Posterior vena cava (tissue), 2 donors: Measurements from ENCODE around the gene LRRC37A. TPM values are rescaled to one million over a fixed set of nuclear protein-coding genes. Genes with fewer than 3 reads are reported as not detected.
"Not testable (repeated sequence)": the region's sequence is repeated elsewhere in the genome, so short reads cannot be mapped to it uniquely, and the experiment has no call there.

Source experiments
- DNase-seq: peaks from one replicate; pipeline ENCODE4 v3.0.0-alpha.2; 2020; ENCODE audit warnings: low spot score
- intact Hi-C, 2 donors: fragments of 100-400 bp; cut with DNase I; formaldehyde crosslinking; loops; one replicate each; pipeline versions ENCODE4 v1.14.1 to v1.14.2; 2022 to 2023
- total RNA-seq, 2 donors: library from RNA; stranded (reverse); fragmentation: NEBNext Ultra II Directional; extraction: Animal tissue kit (Norgen Biotek cat#: 25700); gene quantifications; one replicate each; pipeline ENCODE4 v1.2.1, GENCODE V29; 2021
- donor health status: DM: yes; HTN: yes; CAD: no.
- donor health status: DM: yes; HTN: yes; CAD: no.

Gene LRRC37A
- total RNA-seq, 2 donors from 2014 or later: 1.7 to 5.4 TPM

GRCh38 chr17:46284467-46284866 lies 10.5 kb upstream of the LRRC37A start:
- not testable (repeated sequence) for DNase-seq
- intact Hi-C loops: loop anchor here in 1 of 2 donors (10.0 kb wide), 1 partner anchor 70 kb away; no protein-coding TSS in a partner anchor

DNA sequence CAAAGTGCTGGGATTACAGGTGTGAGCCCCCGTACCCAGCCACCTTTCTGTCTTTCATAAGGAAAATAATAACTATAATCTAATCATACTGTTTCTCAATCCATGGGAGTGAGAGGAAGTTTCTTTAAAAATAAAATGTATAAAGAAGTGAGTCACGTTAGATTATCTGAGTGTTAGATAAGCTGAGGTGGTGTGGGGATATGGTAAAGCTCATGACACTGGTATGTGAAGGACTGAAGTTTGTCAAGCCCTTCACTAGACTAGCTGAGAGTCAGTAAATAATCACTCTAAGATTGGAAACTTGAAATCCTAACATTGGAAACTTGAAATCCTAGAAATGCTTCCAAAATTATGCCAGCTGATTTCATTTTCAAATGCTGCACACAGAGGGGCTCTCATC lies 9.4 kb upstream of the LRRC37A start:
- intact Hi-C loops: loop anchor here in 1 of 2 donors (10.0 kb wide), 1 partner anchor 71 kb away; no protein-coding TSS in a partner anchor
- not testable (repeated sequence) for DNase-seq

GRCh38 chr17:46286764-46287221 lies 8.1 kb upstream of the LRRC37A start:
- intact Hi-C loops: loop anchor here in 1 of 2 donors (10.0 kb wide), 1 partner anchor 72 kb away; no protein-coding TSS in a partner anchor
- DNase-seq: not testable (repeated sequence)

- intact Hi-C loops: loop anchor here in 1 of 2 donors (10.0 kb wide), 1 partner anchor 73 kb away; no protein-coding TSS in a partner anchor
- DNase-seq: not testable (repeated sequence)
Observed at GRCh38 chr17:46287587-46287986, 7.3 kb upstream of the LRRC37A start.

- intact Hi-C loops, DNase-seq: not testable (repeated sequence)
Observed at GRCh38 chr17:46290906-46291546, 3.9 kb upstream of the LRRC37A start.

- intact Hi-C loops, DNase-seq: not testable (repeated sequence)
Observed at GRCh38 chr17:46291618-46292017, 3.3 kb upstream of the LRRC37A start.

DNA sequence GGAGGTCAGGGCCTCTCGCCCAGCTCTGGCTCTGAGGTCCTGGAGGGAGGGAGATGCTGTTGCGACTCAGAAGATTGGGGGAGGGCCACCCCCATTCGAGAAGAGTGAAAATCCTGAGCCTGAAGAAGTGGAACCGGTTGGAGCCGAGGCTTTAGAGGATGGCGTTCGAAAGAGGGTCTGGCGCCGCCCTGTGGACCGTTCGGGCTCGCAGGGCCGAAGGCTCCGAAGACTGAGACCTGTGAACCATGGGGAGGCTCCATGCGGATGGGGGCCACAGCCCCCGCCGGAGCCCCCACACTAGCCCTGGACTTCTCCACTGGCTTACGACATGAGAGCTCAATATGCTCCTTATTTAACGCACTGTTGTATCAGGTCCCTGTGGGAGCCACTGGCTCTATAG lies 46.3 kb downstream of the LRRC37A start:
- intact Hi-C loops, DNase-seq: not testable (repeated sequence)

- intact Hi-C loops, DNase-seq: not testable (repeated sequence)
Observed at GRCh38 chr17:46342131-46342530, 47.2 kb downstream of the LRRC37A start.

GRCh38 chr17:46348345-46348744 lies 53.4 kb downstream of the LRRC37A start:
- intact Hi-C loops, DNase-seq: not testable (repeated sequence)

GRCh38 chr17:46349060-46349459 lies 54.1 kb downstream of the LRRC37A start:
- intact Hi-C loops, DNase-seq: not testable (repeated sequence)

- DNase-seq, intact Hi-C loops: not testable (repeated sequence)
Observed at GRCh38 chr17:46353856-46354255, 58.9 kb downstream of the LRRC37A start.

GRCh38 chr17:46361145-46361735 lies 66.3 kb downstream of the LRRC37A start:
- intact Hi-C loops, DNase-seq: not testable (repeated sequence)

DNA sequence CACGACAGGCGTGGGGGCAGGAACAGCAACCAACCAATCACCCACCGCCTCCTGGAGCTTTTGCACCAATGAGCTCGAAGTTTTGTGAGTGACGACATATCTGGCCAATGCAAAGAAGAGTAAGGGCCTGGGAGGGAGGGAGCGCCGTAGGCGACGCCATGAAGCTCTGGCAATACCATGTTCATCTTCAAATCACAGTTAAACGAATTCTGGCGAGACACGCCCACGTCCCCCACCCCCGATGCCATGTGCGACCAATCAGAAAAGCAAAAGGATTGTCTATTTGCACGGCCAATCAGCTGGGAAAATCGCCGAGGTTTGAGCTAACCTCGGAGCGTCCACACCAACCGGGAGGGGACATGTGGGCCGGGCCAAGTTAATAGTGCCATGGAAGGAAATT lies 66.8 kb downstream of the LRRC37A start, which contains the start of gene ARL17B:
ARL17B (minus strand) TSS at position 12 of the 400 bp plus-strand sequence. CDS start 3,369 bp downstream, outside the sequence.
- intact Hi-C loops: not testable (repeated sequence)
- peak; percentile 92 for DNase-seq

- intact Hi-C loops: not testable (repeated sequence)
Observed at GRCh38 chr17:46367520-46367919, 72.6 kb downstream of the LRRC37A start.

GRCh38 chr17:46372236-46373229 lies 77.6 kb downstream of the LRRC37A start:
- DNase-seq, intact Hi-C loops: not testable (repeated sequence)

More at GRCh38 chr17:46367520-46367919, 72.6 kb downstream of the LRRC37A start:
- DNase-seq: not testable (repeated sequence)

DNA sequence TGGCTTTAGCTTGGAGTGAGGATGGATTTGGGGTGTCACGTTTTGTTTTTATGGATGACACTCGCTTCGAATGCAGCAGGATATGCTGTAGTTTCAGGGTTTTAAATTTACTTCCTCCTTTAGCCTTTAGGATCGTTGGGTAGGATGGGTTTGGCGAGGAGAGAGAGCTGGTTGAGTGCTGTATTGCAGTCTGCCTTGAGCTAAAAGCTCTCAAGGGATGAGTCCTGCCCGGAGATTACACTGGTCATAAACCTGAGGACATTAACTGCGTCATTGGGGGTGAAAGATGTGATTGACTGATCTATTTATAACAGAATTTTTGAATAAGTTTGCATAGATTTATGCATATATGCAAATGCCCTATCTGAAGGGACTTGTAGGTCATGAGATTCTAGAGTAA lies 78.5 kb downstream of the LRRC37A start:
- intact Hi-C loops, DNase-seq: not testable (repeated sequence)

DNA sequence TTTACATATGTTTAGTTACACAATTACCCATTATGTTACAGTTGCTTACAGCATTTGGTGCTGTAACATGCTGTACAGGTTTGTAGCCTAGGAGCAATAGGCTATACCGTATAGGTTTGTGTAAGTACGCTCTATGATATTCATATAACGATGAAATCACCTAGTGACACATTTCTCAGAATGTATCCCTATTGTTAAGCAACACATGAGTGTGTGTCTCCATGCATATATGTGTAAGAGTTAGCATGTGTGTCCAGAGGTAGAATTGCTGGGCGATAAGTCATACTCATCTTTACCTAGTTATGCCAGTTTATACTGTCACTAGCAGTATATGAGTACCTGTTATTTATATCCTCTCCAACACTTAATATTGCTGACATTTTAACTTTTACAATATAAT lies 88.2 kb downstream of the LRRC37A start:
- intact Hi-C loops, DNase-seq: not testable (repeated sequence)

DNA sequence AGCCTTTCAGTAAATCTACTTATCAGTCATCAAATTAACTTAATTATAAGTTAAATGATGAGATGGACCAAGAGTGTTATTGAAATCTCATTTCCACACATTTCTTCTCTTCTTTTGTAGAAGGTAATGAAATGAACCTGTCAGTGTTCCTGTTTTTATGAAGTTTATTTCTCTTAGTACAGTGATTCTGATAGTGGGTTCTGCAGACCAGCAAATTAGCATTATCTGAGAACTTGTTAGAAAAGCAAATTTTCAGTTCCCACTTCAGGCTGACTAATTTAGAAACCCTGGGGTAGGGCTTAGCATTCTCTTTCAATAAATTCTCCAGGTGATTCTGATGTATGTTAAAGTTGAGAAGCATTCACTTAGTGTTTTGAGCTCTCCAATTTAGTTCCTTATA lies 90.6 kb downstream of the LRRC37A start:
- intact Hi-C loops: not testable (repeated sequence)

More for the DNA sequence above, 90.6 kb downstream of the LRRC37A start:
- not testable (repeated sequence) for DNase-seq
